Activated CD4-positive, alpha-beta T cell treated with anti-CD3 and anti-CD28 coated beads, Interleukin-2, Interleukin-6, amounts not matched to agents 100 ng/mL and 50 ng/mL, durations not matched to agents 16 hours and 8 hours (primary cell): Measurements from ENCODE around the gene LBR.

Source experiments
- DNase-seq: peaks from one replicate; pipeline ENCODE4 v3.0.0-alpha.2; 2020

LBR gene

DNA sequence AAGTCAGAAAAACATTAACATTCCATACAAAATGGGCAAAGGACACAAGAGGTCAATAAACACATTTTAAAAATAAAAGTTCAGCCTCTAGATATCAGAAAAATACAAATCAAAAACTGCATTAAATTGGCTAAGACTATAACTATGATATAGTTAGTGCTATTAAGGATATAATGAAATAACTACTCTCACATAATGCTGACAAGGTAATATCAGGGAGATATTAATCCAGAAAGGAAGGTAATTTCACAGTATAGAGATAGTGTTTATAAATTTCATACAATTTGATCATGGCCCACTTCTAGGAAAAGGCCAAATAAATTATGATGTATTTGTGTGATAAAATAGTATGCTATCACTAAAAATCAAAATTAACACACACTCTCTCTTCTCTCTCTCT lies 61.8 kb downstream of the LBR start:
- no peak for DNase-seq

DNA sequence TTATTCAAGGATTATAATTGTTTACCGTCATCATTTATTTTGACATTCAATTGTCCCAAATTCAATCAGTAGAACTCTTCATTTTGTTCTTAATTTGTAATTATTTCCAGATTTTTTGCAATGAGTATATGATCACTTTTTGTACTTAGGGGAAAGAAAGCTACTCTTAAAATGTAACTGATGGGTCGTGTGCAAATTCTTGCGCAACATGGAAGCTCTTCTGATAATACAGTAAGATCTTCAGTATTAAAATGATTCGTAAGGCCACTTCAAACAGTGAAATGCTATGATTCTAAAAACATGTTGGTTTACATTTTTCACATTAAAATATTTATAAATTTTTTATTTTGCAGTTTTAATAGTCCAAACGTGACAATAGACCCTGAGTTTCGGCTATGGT lies 63.4 kb downstream of the LBR start:
- DNase-seq = no peak

DNA sequence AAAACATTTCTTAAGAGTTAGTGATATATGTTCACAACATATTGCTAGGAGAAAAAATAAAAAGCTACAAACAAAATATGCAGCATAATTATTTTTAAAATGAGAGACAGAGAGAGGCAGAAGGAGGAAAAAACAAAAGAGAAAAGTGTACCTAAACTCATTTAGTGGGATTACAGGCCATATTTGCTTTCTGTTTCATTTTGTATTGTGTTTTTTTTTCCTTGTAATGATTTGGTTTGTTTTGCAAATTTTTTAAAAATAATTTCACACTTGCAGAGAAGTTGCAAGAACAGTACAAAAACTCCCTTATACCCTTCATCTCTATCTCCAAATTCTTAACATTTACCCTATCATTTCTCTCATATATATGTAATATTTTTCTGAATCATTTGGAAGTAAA lies 65.0 kb downstream of the LBR start:
- DNase-seq = no peak

DNA sequence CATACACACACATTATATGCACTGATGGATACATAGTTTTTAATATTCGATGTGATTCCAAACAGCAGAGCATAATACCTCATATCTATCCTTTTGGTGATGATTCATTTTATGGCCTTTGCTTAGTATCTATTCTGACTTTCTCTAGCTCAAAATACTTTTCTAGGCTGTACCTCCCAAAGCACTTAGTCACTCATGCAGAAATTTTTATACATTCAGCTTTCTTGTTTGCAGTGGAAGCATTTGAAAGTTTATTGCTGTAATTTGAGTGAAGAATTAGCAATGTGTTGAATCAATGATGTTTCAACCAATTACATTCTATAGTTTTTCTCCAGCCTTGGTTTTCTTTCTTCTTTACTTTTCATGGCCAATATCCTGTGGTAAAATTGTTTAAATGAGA lies 66.7 kb downstream of the LBR start:
- no peak for DNase-seq

DNA sequence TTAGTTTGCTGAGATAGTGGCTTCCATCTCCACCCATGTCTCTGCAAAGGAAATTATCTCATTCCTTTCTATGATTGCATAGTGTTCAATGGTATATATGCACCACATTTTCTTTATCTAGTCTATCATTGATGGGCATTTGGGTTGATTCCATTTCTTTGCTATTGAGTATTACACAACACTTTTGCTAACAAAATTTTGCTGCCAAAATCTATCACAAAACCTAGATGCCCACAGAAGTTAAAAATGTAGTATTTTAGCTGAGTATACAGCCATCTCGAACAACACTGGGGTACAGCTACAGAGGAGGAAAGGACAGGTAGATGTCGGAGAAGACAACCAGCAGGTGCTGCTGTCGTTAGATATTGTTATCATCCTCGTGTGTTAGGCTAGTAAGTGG lies 67.7 kb downstream of the LBR start:
- DNase-seq = no peak

DNA sequence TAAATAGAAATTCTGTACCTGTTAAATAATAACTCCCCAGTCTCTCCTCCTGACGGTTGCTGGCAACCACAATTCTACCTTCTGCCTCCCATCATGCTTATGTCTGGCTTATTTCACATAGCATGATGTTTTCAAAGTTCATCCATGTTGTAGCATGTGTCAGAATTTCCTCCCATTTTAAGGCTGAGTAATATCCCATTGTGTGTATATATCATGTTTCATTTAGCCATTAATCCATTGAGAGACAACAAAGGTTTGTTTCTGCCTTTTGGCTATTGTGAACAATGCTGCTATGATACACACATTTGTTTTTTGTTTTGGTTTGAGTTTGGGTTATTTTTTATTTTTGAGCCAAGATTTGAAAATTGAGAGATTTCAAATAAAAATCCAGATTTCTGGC lies 72.0 kb downstream of the LBR start:
- no peak for DNase-seq

DNA sequence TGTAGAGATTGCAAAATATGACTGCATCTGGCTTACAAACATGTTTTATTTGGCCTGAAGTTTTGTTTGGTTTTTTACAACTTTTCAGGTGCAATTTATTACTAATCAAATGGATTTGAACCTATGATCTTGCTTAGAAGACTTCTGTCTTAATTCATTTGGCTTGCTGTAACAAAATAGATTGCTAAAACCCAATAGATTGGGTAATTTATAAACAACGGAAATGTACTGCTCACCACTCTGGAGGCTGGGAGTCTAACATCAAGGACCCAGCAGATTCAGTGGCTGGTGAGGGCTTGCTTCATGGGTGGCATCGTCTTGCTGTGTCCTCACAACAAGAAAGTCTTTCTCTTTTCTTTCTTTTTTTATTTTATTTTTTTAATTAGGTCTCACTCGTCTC lies 72.9 kb downstream of the LBR start:
- no peak for DNase-seq
